Stimulated activated CD8-positive, alpha-beta memory T cell treated with anti-CD3 and anti-CD28 coated beads, Interleukin-4, amount 100 ng/mL, for 4 hours (primary cell): ENCODE measurements around the gene MTRF1L.
"Not testable (repeated sequence)": the region's sequence is repeated elsewhere in the genome, so short reads cannot be mapped to it uniquely, and the experiment has no call there.

Experiments used
- DNase-seq, 2 donors: peaks; one replicate each; pipeline ENCODE4 v3.0.0-alpha.2; 2020; ENCODE audit warnings: low read depth in 2 of 2, low spot score in 1 of 2

MTRF1L gene

DNA sequence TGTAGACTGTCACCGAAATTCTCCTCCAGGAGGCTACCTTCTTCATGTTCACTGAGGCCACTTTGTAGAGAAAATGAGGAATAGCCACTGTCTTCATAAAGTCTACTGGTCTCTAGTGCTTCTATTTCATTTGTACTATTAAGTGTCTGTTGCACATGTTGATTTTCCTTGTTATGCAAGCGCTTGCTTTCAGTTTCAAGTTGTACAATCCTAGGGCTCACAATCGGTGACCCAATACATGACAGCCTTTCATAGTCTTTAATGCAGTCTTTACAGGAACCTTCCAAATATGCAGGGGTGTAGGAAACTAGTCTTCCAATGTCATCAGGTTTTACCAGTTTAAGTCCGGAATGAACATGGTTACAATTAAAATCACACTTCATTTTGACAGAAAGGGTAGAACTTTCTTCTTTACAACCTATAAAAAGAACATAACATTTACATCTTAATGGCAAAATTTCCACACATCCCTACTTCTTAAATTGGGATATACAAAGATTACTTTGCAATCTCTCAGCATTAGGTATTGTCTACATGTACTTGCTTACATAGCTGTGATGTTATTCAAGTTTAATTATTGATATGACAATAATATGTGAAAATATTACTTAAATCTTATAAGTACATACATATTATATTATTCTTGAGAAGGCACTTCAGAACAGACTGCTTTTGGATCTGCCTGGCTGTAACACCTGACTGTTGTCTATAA lies 27.1 kb downstream of the MTRF1L start:
- DNase-seq: no peak

DNA sequence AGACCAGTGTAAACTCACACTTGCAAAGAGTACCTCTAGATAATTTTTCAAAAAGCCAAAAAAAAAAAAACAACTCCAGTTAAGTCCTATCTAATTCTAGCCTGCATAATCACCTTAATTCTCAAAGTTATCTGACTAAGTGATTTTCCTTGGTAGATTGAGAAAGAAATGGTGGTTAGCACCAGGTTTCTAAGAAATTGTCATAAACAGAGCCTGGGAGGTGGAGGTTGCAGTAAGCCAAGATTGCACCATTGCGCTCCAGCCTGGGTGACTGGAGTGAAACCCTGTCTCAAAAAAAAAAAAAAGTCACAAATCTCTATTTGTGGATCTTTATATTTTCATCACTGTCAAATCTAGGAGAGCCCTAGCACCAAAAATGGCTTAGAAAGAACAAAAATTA lies 28.6 kb downstream of the MTRF1L start:
- no peak for DNase-seq

DNA sequence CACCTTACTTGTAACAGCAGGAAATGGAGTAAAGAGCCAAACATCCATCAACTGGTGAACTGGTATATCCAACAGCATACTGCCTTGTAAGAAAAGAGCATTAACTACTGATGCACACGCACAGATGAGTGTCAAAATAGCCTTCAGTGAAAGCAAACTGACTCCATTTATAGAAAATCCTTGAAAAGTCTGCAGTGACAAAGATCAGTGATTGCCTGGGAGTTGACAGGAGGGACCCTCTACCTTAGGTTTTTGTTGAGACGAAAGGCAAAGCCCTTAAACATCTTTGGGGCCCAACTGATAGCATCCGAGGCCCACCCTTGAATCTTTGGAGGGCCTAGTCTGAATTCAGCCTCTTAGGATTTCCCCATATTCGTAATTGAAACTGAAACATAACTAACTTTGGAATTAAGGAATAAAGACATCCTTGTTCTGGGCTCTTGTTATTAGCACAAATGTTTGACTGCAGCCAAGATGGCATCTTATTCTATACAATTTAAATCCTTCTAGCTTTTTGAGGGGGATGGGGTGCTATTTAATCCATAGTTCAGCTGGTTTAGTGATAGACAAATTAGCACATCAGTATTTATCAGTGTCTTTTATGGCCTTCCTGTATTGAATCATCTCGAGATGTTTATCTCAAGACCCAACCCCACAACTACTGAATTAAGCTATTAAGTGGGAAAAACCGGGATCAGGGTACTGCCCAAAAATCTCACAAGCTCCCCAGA lies 32.7 kb downstream of the MTRF1L start:
- no peak for DNase-seq

DNA sequence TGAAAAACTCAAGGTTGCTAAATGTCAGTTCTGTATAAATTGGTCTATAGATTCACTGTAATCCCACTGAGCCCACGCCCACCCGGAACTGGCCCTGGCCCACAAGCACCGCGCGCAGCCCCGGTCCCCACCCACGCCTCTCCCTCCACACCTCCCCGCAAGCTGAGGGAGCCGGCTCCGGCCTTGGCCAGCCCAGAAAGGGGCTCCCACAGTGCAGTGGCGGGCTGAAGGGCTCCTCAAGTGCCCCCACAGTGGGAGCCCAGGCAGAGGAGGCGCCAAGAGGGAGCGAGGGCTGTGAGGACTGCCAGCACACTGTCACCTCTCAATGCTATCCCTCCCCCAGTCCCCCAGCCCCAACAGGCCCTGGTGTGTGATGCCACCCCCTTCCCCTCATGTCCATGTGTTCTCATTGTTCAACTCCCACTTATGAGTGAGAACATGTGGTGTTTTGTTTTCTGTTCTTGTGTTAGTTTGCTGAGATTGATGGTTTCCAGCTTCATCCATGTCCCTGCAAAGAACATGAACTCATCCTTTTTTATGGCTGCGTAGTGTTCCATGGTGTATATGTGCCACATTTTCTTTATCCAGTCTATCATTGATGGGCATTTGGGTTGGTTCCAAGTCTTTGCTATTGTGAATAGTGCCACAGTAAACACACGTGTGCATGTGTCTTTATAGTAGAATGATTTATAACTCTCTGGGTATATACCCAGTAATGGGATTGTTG lies 36.2 kb downstream of the MTRF1L start:
- DNase-seq: not testable (repeated sequence)

DNA sequence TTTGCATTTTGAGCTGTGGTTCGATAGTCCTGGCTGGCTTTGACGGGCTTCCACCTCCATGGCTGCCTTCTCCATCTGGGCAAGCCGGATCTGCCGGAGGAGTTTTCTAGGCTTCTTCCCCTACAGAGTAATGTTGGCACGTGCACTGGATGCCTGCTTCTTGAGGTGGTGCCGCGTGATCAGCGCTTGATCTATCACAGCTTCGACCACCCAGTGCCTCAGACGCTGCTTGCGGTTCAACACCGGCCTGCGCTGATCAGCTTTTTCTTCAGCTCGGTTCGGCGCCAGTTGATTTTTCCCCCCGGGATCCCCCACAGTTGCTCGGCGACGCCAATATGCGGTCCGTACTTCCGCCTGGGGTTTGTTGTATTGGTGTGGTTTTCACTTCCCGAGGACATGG lies 43.2 kb downstream of the MTRF1L start:
- no peak for DNase-seq

DNA sequence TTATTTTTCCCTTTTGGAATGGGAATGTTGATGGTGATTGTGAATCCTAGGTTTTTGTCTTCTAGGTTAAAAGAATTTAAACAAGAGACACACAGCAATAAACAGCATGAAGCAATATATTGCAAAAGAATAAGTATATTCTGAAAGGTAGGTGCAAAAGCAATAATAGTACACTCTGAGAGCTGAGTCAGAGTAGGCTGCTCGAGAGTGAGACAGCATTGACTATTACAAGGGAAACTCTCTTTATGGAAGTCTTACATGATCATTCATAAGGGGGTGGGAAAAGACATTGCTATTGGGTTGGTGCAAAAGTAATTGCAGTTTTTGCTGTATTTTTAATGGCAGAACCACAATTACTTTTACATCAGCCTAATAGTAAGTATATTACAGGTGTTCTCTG lies 44.7 kb downstream of the MTRF1L start:
- no peak for DNase-seq

DNA sequence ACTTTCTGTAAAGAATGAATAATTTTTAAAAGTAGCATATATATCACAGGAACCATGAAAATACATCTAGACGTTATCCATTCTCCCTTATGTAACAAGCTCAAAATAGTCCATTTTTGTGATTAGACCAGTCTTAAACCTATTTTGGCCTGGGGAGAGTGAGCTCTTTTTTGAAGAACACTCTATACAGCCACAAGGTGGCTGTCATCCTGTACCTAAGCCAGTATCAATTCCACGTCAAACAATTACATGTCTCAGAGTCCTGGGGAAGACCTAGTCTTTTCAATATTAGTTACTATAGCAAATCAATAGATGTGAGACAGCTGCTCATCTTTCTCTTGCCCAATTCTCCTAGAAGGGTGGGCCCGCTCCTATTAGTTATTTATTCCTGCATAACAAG lies 48.1 kb downstream of the MTRF1L start:
- no peak for DNase-seq

DNA sequence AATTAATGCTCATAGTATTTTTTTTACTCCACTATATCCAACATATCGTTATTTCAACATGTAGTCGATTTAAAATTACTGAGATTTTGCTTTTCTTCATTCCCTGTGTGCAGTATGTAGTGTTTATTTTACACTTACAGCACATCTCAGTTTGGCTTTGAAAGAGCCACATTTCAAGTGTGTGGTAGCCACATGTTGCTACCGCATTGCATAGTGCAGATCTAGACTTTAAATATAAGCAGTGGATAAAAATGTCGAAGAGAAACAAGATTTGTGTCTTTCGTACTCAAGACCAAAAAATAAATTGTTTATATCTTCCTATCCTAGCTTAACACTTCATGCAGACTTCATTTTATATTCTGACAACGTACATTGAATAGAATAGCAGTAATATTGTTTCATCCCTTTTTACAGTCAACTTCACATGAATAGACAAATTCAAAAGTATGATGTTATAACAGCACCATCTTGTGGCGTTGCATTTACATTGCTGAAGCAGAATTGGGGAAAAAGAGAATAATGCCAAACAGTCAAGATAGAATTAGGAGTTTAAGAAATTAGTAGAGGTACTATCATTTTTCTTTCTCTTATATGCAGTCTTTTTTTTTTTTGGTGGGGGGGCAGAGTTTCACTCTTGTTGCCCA lies 49.5 kb downstream of the MTRF1L start:
- no peak for DNase-seq

DNA sequence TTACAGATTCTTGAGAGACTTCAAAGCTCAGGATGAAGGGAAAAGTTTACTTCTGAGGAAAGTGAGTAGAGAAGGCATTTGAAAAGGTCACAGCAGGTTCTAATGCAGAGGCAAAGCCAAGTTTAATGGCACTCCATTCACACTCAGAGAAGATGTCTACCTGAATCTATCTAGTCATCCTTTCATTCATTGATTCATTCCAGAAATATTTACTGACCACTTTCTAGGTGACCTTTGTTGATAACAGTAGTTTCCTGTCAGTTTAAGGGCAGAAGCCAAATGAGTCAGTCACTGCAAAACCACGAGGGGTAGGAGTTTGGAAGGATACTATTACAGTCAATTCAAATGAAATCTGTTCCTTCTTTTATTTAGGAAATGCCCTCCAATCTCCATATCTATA lies 50.5 kb downstream of the MTRF1L start:
- no peak for DNase-seq

DNA sequence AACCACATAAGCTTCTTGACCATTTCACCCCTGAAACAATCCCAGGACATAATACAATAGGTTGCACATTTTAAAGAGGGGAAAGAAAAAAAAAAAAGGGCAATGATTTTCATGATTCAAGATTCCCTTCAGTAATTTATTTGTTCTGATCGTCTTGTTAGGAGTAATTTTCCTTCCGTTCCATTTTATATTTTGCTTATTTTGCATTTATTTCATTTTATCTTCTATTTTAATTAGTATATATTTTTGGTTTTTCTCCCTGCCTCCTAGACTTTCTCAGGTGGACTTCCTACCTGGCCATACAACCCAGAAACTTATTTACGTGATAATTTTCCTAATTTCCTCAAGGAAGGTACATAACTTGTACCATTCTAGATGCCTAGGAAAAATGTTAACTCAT lies 52.3 kb downstream of the MTRF1L start:
- no peak for DNase-seq

DNA sequence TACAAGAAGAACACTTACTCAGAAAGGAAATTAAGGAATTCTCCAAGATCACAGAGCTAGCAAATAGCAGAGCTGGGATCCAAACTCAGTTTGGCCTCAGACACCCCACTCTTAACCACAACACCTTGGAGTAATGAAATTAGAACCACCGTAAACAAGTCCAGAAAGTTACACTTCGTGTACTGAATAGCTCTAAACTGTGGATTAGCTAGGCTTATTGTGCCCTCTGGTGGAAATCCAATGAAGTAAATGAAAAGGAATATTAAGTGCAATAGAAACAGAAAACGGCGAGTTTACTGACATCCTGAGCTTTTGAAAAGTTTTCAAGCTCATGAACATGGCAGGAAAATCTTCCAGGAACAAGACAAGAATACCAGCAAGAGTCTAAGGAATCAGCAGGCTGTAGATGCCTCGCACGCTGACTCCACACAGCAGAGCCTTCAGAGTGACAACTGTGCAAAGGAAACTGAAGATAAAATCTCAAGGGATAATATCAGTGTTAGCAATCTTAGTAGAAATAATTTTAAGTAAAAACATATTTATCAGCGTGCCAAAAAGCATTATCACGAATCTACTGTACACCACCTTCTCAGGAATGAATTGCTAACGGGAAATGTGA lies 54.2 kb downstream of the MTRF1L start:
- no peak for DNase-seq

DNA sequence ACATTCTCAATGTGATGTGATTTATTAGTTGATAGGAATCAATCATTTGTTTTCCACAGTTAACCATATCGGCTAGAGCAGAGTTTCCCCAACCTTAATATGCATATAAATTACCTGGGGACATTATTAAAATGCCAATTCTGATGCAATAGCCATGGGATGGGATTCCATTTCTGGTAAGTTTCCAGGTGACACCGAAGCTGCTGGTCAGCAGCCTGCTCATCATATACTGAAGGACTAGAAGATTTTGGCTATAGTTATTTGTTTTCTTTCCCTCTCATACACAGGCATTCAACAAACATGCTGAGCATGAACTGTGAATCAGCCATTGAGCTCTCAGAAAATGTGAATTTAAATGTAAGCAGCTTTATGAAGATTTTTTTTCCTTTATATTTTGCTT lies 55.5 kb downstream of the MTRF1L start:
- no peak for DNase-seq

DNA sequence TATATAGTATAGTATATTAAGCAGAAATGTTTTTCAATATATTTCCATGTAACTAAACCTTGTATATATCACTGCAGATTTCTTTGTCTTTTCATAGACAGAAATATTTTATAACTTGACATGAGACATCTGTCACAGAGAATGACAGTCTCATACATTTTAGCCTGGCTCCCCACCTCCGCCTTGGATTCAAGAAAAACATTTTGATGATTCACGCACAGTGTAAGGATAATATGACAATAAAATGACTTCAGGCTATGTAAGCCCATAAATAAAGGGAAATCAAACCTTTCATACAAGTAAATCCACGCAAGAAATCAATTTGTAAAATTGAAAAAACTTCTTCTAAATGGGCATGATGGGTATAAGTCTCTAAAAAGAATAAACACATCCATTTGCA lies 56.0 kb downstream of the MTRF1L start:
- DNase-seq: no peak

DNA sequence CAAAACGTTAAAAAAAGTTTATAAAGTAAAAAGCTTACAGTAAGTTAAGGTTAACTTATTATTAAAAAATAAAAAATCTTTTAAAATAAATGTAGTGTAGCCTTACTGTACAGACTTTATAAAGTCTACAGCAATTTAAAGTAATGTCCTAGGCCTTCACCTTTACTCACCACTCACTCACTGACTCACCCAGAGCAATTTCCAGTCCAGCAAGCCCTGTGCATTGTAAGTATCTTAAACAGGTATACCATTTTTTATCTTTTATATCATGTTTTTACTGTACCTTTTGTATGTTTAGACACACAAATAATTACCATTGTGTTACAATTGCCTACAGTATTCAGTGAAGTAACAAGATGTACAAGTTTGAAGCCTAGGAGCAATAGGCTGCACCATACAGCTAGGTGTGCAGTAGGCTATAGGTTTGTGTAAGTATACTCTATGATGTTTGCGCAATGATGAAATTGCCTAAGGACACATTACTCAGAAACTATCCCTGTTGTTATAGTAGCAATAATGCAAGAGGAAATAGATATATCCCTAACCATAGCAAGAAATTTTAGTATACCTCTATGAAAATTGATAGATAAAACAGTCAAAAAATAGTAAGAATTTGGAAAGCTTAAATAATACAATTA lies 59.1 kb downstream of the MTRF1L start:
- no peak for DNase-seq

DNA sequence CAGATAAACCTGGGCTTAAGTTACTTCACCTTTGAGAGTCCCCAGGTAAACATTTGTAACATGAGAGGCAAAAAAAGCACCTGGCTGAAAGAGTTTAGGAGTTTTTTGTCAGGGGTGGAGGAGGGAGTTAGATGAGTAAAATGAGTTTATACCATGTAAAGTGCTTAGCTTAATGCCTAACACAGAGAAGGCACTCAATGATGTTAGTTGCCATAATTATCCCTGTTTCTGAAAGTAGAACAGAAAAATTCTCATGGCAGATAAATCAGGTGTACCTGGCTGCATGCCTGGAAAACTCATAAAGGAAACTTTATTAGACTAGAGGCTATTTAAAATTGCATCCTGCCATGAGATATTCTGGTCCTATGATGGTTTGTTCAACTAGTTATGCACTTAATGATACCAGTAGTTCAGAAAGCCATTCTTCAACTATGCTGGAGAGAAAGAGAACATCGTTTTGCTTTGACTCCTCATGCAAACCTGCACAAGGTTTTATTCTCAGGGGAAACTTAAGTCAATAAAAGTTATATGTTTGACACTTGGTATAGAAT lies 60.1 kb downstream of the MTRF1L start:
- DNase-seq: no peak

DNA sequence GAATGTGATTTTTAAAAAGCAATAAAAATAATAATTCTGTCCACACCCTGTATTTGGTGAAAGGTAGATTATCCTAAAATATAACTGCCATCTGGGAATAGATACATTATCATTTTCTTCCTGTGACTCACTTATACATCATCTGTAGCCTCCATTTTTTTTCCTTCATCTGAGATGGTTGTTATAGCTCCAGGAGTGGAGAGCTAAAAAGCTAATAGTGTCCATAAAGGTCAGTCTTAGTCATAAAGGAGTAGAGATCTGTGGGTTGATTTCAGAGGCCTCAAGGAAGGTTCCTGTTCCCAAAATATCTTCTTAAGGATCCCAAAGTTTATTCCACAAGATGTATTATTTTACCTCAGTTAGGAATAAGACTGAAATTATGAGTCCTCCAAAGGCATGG lies 60.8 kb downstream of the MTRF1L start:
- DNase-seq: no peak
